GM18505 (cell line): ENCODE measurements around the gene SLC19A1.

Experiments
- ATAC-seq: cut with Tn5 transposase; IDR thresholded peaks from one replicate; pipeline ENCODE4 v1.9.1; 2021; ENCODE audit not compliant: unreplicated experiment
- POLR2A ChIP-seq: IDR thresholded peaks from 4 replicates; pipeline ENCODE4 v1.6.1; 2011; ENCODE audit warnings: borderline replicate concordance; ENCODE audit not compliant: insufficient read depth, insufficient read length; ENCODE audit errors: extremely low read depth

Gene SLC19A1

DNA sequence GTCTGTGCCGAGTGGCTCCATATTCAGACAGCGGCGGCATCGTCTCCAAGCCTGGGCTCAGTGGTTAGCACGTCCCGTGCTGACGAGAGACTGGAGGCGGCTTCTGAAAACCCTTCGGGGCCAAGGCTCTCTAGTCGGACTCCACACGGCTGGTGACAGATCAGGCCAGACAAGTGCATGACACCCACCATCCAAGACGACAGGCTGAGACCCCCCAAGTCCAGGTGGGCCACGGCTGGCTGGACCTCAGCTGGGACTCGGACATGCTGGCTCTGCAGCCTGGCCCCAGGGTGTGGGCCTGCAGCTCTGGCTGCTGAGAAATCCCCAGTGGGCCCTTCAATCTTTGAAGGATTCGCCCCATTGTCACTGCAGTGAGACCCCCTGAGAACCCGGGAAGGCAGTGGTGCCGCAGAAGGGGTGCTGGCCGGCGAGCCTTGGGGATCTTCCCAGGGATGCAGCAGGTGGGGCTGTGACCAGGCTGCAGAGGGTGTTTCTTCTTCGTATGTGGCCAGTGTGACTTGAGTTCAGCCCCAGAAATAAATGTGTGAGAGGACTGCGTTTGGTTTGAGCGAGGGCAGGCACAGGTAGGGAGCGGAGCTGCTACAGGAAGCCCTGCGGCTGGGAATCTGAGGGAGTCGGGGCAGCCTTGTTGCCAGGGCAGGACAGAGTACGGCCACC lies 15.9 kb upstream of the SLC19A1 start:
- ATAC-seq: no peak
- no peak for TF ChIP-seq POLR2A

- TF ChIP-seq POLR2A: no peak
- ATAC-seq: no peak
Observed at GRCh38 chr21:45557616-45558043, 15.4 kb upstream of the SLC19A1 start.

DNA sequence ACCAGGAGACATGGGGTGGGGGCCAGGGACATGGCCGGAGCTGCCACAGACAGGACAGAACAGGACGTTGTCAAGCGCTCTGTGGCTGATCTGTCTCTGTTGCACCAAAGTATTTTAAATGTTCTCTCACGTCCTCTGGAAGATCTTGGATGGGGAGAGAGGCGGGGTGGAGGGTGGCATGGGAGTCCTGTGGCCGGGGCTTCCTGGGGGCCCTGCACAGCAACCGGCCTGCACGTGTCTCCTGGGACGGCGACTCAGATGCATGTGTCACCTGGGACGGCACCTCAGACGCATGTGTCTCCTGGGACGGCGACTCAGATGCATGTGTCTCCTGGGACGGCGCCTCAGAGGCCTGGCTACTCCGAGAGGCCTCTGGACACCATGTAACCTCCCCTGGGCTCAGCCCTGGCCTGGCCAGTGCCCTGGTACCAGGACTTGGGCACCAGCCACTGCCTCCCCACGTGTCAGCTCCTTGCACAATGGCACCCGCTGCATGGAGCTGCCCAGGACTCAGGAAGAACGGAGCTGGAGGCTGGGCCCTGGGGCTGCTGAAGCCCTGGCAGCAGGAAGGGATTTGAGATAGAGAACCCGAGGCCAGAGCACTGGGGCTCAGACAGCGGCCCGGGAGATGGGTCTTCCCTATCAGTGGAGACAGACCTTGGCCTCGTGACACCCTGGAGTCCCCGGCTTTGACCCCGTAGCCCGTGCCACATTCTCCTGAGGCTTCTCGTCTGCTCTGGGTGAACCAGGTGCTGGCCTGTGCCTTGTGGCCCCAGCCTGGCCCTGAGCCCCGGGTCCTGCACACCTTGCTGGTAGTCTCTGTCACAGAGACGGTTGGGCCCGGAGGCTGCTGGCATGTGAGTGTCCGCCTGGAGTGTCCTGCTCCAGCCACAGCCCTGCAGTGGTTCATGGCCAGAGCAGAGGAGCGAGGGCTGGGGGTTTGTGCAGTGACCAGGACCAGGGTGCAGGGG lies 14.7 kb upstream of the SLC19A1 start:
- TF ChIP-seq POLR2A: no peak
- no peak for ATAC-seq

GRCh38 chr21:45556302-45556644 lies 14.0 kb upstream of the SLC19A1 start:
- ATAC-seq: no peak
- TF ChIP-seq POLR2A: no peak

GRCh38 chr21:45555557-45556301 lies 13.5 kb upstream of the SLC19A1 start:
- TF ChIP-seq POLR2A: no peak
- no peak for ATAC-seq

- ATAC-seq: no peak
- TF ChIP-seq POLR2A: no peak
Observed at GRCh38 chr21:45555251-45555556, 13.0 kb upstream of the SLC19A1 start.

DNA sequence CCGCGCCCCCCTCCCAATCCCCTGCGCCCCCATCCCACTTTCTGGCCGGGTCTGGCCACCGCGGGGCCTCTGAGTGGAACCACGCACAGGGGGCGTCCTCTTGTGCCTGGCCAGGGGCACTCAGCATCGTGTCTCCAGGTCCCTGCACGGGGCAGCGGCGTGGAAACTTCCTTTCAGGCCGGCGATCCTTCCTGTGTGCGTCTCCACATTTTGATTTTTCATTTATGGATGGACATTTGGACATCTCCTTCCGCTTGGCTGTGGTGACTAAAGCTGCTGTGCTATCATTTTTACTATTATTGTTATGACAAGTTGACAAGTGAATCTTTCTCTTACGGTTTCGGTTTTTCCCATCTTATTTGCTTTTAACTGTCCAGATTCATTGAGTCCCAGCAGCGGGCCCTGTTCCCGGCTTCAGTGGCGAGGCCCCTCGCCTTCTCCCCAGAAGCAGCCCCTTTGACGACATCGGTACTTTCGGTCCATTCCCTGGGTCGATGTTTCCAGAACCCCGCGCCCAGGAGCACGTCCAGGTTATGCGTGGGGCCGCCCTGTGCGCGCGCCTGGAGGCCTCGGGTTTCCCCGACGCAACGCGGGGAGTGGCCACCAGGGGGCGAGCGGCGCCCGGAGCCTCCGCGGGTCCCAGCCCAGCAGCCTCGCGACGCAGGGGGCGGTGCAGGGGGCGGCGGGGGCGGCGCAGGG lies 12.4 kb upstream of the SLC19A1 start:
- peak; percentile 54 for ATAC-seq
- TF ChIP-seq POLR2A: peak; percentile 47

- TF ChIP-seq POLR2A: no peak
- ATAC-seq: no peak
Observed at GRCh38 chr21:45552696-45553391, 10.6 kb upstream of the SLC19A1 start.

DNA sequence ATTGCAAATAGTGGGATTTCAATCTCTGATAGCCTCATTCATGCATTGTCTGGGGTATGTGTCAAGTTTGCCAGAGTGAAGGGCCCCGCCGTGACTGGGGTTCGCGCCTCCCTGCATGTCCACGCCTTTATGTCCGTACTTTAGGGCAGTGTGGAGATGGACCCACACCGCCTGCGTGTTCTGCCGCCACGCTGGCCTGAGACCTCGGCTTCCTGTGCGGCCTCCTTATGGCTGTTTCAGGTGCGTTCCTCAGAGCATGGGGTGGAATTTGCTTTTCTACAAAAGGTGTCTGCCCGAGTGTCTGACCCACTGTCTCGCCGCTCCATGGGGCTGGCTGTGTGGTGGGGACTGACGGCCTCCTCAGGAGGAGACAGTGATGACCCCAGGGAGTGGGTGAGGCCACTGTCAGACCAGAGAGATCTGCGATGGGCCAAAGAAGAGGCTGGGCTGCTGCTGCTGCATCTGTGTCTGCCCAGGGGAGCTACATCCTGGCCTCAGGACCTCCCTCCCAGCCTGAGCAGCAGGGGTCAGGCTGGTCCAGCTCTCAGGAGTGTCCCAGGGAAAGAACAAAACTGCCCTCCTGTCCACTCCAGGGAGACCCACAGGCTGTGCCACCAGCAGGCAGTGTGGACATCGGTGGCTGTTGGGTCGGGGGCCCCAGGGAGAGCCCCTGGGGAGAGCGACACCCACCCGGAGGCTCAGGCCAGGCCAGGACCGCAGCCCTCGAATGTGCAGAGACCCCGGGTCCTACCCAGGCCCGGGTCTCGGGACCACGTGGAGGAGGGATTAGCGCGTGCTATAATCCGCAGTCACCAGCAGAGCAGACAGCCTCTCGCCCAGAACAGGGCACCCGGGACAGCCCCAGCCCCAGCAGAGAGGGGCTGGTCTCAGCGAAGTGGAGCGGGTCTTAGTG lies 9.8 kb upstream of the SLC19A1 start:
- no peak for TF ChIP-seq POLR2A
- ATAC-seq: no peak

GRCh38 chr21:45551316-45551715 lies 9.1 kb upstream of the SLC19A1 start:
- TF ChIP-seq POLR2A: no peak
- no peak for ATAC-seq

GRCh38 chr21:45550522-45551210 lies 8.4 kb upstream of the SLC19A1 start:
- no peak for ATAC-seq

GRCh38 chr21:45549626-45550463 lies 7.6 kb upstream of the SLC19A1 start:
- TF ChIP-seq POLR2A: peak; percentile 29
- ATAC-seq: no peak

More at GRCh38 chr21:45550522-45551210, 8.4 kb upstream of the SLC19A1 start:
- peak; percentile 44 for TF ChIP-seq POLR2A
